Caco-2 (cell line): Measurements from ENCODE around the gene GDF15. TPM values are rescaled to one million over a fixed set of nuclear protein-coding genes. Genes with fewer than 3 reads are reported as not detected.

Experiments
- BruUV-seq: library from RNA; stranded (reverse); fragments of 400-500 nt; replicated peaks from 2 replicates; lab custom pipeline; 2021; lab: Mats Ljungman, UMichigan
- CTCF ChIA-PET: fragments of 300-600 bp; sonication (Branson Sonifier 250); formaldehyde crosslinking; loops from one replicate; lab custom pipeline; 2022; ENCODE audit warnings: antibody characterized with exemption; lab: Charles Lee
- POLR2A ChIA-PET: fragments of 300-600 bp; sonication (Branson Sonifier 250); formaldehyde crosslinking; loops from one replicate; lab custom pipeline; 2022; ENCODE audit warnings: antibody characterized with exemption; lab: Charles Lee
- DNase-seq, 2 experiments: peaks; one replicate each; pipeline versions ENCODE4 v3.0.0 to v3.0.0-alpha.2; 2020 to 2022
- H3K27me3 ChIP-seq: replicated peaks from 2 replicates; pipeline ENCODE4 v1.6.0; 2011; ENCODE audit warnings: low read length; ENCODE audit not compliant: control insufficient read depth, insufficient read depth
- H3K36me3 ChIP-seq: 2 replicates; pipeline ENCODE4 v1.5.1; 2011; ENCODE audit warnings: low read length; ENCODE audit not compliant: control insufficient read depth, insufficient read depth
- H3K4me1 ChIP-seq: fragments of 250-450 bp; sonication (Bioruptor Pico); 2 replicates; pipeline ENCODE4 v1.5.1; 2020; ENCODE audit warnings: mild to moderate bottlenecking
- H3K4me3 ChIP-seq: 2 replicates; pipeline ENCODE4 v1.5.1; 2011; ENCODE audit warnings: low read depth, mild to moderate bottlenecking, control low read depth, low read length
- H3K9me3 ChIP-seq: fragments of 250-450 bp; sonication (Bioruptor Pico); 2 replicates; pipeline ENCODE4 v1.5.1; 2020; ENCODE audit warnings: mild to moderate bottlenecking, moderate library complexity
- H3K27ac Mint-ChIP-seq: one replicate; pipeline ENCODE4 v1.8.0; 2022; ENCODE audit warnings: mixed read lengths; ENCODE audit not compliant: unreplicated experiment
- H3K27me3 Mint-ChIP-seq: one replicate; pipeline ENCODE4 v1.8.0; 2022; ENCODE audit warnings: mixed read lengths; ENCODE audit not compliant: insufficient read depth, unreplicated experiment
- H3K36me3 Mint-ChIP-seq: one replicate; pipeline ENCODE4 v1.8.0; 2022; ENCODE audit warnings: mild to moderate bottlenecking, mixed read lengths; ENCODE audit not compliant: insufficient read depth, unreplicated experiment
- H3K4me1 Mint-ChIP-seq: one replicate; pipeline ENCODE4 v1.8.0; 2022; ENCODE audit warnings: low read depth, mixed read lengths; ENCODE audit not compliant: unreplicated experiment
- H3K4me3 Mint-ChIP-seq: one replicate; pipeline ENCODE4 v1.8.0; 2022; ENCODE audit warnings: mild to moderate bottlenecking, moderate library complexity, mixed read lengths; ENCODE audit not compliant: unreplicated experiment
- H3K9me3 Mint-ChIP-seq: one replicate; pipeline ENCODE4 v1.8.0; 2022; ENCODE audit warnings: mixed read lengths; ENCODE audit not compliant: unreplicated experiment
- CTCF ChIP-seq, 2 experiments: fragments of 200-600 bp in 1 of 2; IDR thresholded peaks; 1 replicate in 1 of 2; 2 replicates in 1 of 2; pipeline versions ENCODE4 v1.5.1 to v1.8.0; 2011 to 2022; ENCODE audit warnings: antibody characterized with exemption in 1 of 2, control low read depth in 1 of 2, inconsistent platforms in 1 of 2, low read depth in 1 of 2, low read length in 1 of 2, mild to moderate bottlenecking in 1 of 2, moderate library complexity in 1 of 2; ENCODE audit not compliant: insufficient read depth in 1 of 2, severe bottlenecking in 1 of 2, unreplicated experiment in 1 of 2
- intact Hi-C: fragments of 100-400 bp; cut with micrococcal nuclease; formaldehyde crosslinking; loops from one replicate; pipeline ENCODE4 v1.10.0; 2022; ENCODE audit not compliant: unreplicated experiment
- total RNA-seq: library from RNA; stranded (reverse); gene quantifications from 2 replicates; pipeline ENCODE4 v1.2.3, GENCODE V29; 2022

Gene GDF15
- total RNA-seq, 1 experiment from 2014 or later: 56.1 TPM

GRCh38 chr19:18390065-18390907 lies 4.3 kb downstream of the GDF15 start:
- CTCF ChIA-PET: interaction anchor here (0.7 to 2.2 kb wide), 5 partner anchors 11 to 166 kb away, joined by 3 to 7 read pairs (median 3); partner anchors contain the start of gene SSBP4
- no peak overlapping the region for H3K4me3 Mint-ChIP-seq
- intact Hi-C loops: no loop called here
- peak overlapping the region; percentile 15 for H3K27ac Mint-ChIP-seq
- DNase-seq: no peak
- Histone ChIP-seq H3K4me3 (no peak overlapping the region), H3K27me3 (no peaks in the 10 kb centered on the region), H3K36me3 (peaks cover 11% of the 10 kb centered on the region), H3K9me3 (no peaks in the 10 kb centered on the region), H3K4me1 (peaks cover 14% of the 10 kb centered on the region)
- H3K36me3 Mint-ChIP-seq: peaks cover 61% of the 10 kb centered on the region
- POLR2A ChIA-PET: interaction anchor here (0.7 to 2.1 kb wide), 2 partner anchors 10 to 180 kb away, joined by 4 to 9 read pairs; no protein-coding TSS in a partner anchor
- H3K27me3 Mint-ChIP-seq: no peaks in the 10 kb centered on the region
- H3K4me1 Mint-ChIP-seq: peaks cover 5% of the 10 kb centered on the region
- BruUV-seq: no TSS peak
- no peak for TF ChIP-seq CTCF (IDR thresholded peaks at IDR 0.05; ENCODE audit: insufficient read depth in 1 of 2, low read depth in 1 of 2, low read length in 1 of 2, severe bottlenecking in 1 of 2, unreplicated experiment in 1 of 2)
- H3K9me3 Mint-ChIP-seq: no peaks in the 10 kb centered on the region

DNA sequence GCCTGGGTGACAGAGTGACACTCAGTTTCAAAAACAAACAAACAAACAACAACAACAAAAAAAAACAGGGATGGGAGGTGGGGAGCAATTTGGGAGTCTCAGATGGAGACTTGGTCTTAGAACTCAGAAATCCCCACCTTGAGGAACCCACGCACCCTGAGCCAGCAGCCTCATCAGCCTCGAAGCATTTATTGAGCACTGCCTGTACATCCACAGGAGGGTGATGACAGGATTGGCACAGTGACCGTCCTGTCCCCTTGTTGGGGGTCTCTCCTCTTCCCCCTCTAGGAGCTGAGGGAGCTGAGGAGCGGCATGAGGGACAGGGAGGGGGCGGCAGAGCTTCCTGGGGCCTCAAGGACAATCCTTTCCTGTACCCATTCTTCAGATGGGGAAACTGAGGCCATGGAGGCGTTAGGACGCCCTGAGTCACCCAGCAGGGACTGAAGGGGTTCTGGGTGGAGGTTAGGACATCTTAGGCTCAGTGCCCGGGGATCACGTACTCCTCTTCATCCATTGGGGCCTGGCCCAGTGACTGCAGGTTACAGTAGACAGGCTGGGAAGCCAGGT lies 5.6 kb downstream of the GDF15 start:
- Histone ChIP-seq H3K4me3 (no peak overlapping the region), H3K9me3 (no peaks in the 10 kb centered on the region)

More for the DNA sequence above, 5.6 kb downstream of the GDF15 start:
- intact Hi-C loops: no loop called here
- no peak for DNase-seq
- peak overlapping the region; percentile 32 for H3K27ac Mint-ChIP-seq
- Histone ChIP-seq H3K36me3 (peaks cover 10% of the 10 kb centered on the region), H3K27me3 (no peaks in the 10 kb centered on the region), H3K4me1 (peaks cover 6% of the 10 kb centered on the region; the same call in 1 of the 2 replicates)
- H3K4me1 Mint-ChIP-seq: no peaks in the 10 kb centered on the region
- ChIA-PET CTCF (interaction anchor here (1.5 to 2.2 kb wide), 2 partner anchors 10 to 43 kb away, joined by 4 to 7 read pairs; no protein-coding TSS in a partner anchor), POLR2A (no interaction called here)
- no peak overlapping the region for H3K4me3 Mint-ChIP-seq
- no peaks in the 10 kb centered on the region for H3K9me3 Mint-ChIP-seq
- TF ChIP-seq CTCF (IDR thresholded peaks at IDR 0.05; ENCODE audit: insufficient read depth in 1 of 2, low read depth in 1 of 2, low read length in 1 of 2, severe bottlenecking in 1 of 2, unreplicated experiment in 1 of 2): no peak
- H3K36me3 Mint-ChIP-seq: peaks cover 48% of the 10 kb centered on the region
- no TSS peak for BruUV-seq
- no peaks in the 10 kb centered on the region for H3K27me3 Mint-ChIP-seq
